ENCODE measurements around the gene MYL1.

The MYL1 gene

GRCh38 chr2:210315015-210315788 lies at the start of gene MYL1:
Gene MYL1 (minus strand): TSS chr2:210315174. CDS start chr2:210315042, 132 bp downstream.
- no peaks in the 10 kb centered on the region for H3K9me3 ChIP-seq (ENCODE audit: control insufficient read depth, insufficient read depth, low read length)
- H3K4me3 ChIP-seq (ENCODE audit: low read depth, low read length): no peak within 1 kb of the TSS
- no peaks in the 10 kb centered on the region for H3K4me1 ChIP-seq (ENCODE audit: control insufficient read depth, insufficient read depth, low read length)
- no peak within 1 kb of the TSS for H3K9ac ChIP-seq (ENCODE audit: low read depth, low read length)
- H3K36me3 ChIP-seq (ENCODE audit: control insufficient read depth, insufficient read depth, low read length): no peaks in the 10 kb centered on the region
- H3K27me3 ChIP-seq (ENCODE audit: control insufficient read depth, insufficient read depth, low read length): no peaks in the 10 kb centered on the region

GRCh38 chr2:210363876-210364275 lies 48.9 kb upstream of the MYL1 start:
- no peaks in the 10 kb centered on the region for H3K27me3 ChIP-seq (ENCODE audit: control insufficient read depth, insufficient read depth, low read length)

GRCh38 chr2:210363261-210363660 lies 48.3 kb upstream of the MYL1 start:
- H3K36me3 ChIP-seq (ENCODE audit: control insufficient read depth, insufficient read depth, low read length): no peaks in the 10 kb centered on the region
- H3K4me1 ChIP-seq (ENCODE audit: control insufficient read depth, insufficient read depth, low read length): no peaks in the 10 kb centered on the region
- no peaks in the 10 kb centered on the region for H3K9me3 ChIP-seq (ENCODE audit: control insufficient read depth, insufficient read depth, low read length)
- no peak overlapping the region for H3K4me3 ChIP-seq (ENCODE audit: low read depth, low read length)
- no peak overlapping the region for H3K9ac ChIP-seq (ENCODE audit: low read depth, low read length)
- no peaks in the 10 kb centered on the region for H3K27me3 ChIP-seq (ENCODE audit: control insufficient read depth, insufficient read depth, low read length)

More at GRCh38 chr2:210363876-210364275, 48.9 kb upstream of the MYL1 start:
- Histone ChIP-seq H3K4me3 (ENCODE audit: low read depth, low read length) (no peak overlapping the region), H3K9ac (ENCODE audit: low read depth, low read length) (no peak overlapping the region), H3K36me3 (ENCODE audit: control insufficient read depth, insufficient read depth, low read length) (no peaks in the 10 kb centered on the region), H3K4me1 (ENCODE audit: control insufficient read depth, insufficient read depth, low read length) (no peaks in the 10 kb centered on the region), H3K9me3 (ENCODE audit: control insufficient read depth, insufficient read depth, low read length) (no peaks in the 10 kb centered on the region)

GRCh38 chr2:210360412-210360811 lies 45.4 kb upstream of the MYL1 start:
- no peak overlapping the region for H3K4me3 ChIP-seq (ENCODE audit: low read depth, low read length)
- no peaks in the 10 kb centered on the region for H3K36me3 ChIP-seq (ENCODE audit: control insufficient read depth, insufficient read depth, low read length)
- no peaks in the 10 kb centered on the region for H3K9me3 ChIP-seq (ENCODE audit: control insufficient read depth, insufficient read depth, low read length)
- H3K4me1 ChIP-seq (ENCODE audit: control insufficient read depth, insufficient read depth, low read length): no peaks in the 10 kb centered on the region
- H3K9ac ChIP-seq (ENCODE audit: low read depth, low read length): no peak overlapping the region
- no peaks in the 10 kb centered on the region for H3K27me3 ChIP-seq (ENCODE audit: control insufficient read depth, insufficient read depth, low read length)

GRCh38 chr2:210356944-210357343 lies 42.0 kb upstream of the MYL1 start:
- Histone ChIP-seq H3K9ac (ENCODE audit: low read depth, low read length) (no peak overlapping the region), H3K27me3 (ENCODE audit: control insufficient read depth, insufficient read depth, low read length) (no peaks in the 10 kb centered on the region), H3K4me3 (ENCODE audit: low read depth, low read length) (no peak overlapping the region)

GRCh38 chr2:210337159-210337558 lies 22.2 kb upstream of the MYL1 start:
- no peaks in the 10 kb centered on the region for H3K27me3 ChIP-seq (ENCODE audit: control insufficient read depth, insufficient read depth, low read length)
- no peaks in the 10 kb centered on the region for H3K4me1 ChIP-seq (ENCODE audit: control insufficient read depth, insufficient read depth, low read length)
- no peaks in the 10 kb centered on the region for H3K36me3 ChIP-seq (ENCODE audit: control insufficient read depth, insufficient read depth, low read length)
- H3K4me3 ChIP-seq (ENCODE audit: low read depth, low read length): no peak overlapping the region
- no peaks in the 10 kb centered on the region for H3K9me3 ChIP-seq (ENCODE audit: control insufficient read depth, insufficient read depth, low read length)
- no peak overlapping the region for H3K9ac ChIP-seq (ENCODE audit: low read depth, low read length)

More at GRCh38 chr2:210356944-210357343, 42.0 kb upstream of the MYL1 start:
- Histone ChIP-seq H3K4me1 (ENCODE audit: control insufficient read depth, insufficient read depth, low read length) (no peaks in the 10 kb centered on the region), H3K9me3 (ENCODE audit: control insufficient read depth, insufficient read depth, low read length) (no peaks in the 10 kb centered on the region), H3K36me3 (ENCODE audit: control insufficient read depth, insufficient read depth, low read length) (no peaks in the 10 kb centered on the region)

GRCh38 chr2:210324906-210325305 lies 9.9 kb upstream of the MYL1 start:
- no peak overlapping the region for H3K9ac ChIP-seq (ENCODE audit: low read depth, low read length)
- H3K4me1 ChIP-seq (ENCODE audit: control insufficient read depth, insufficient read depth, low read length): no peaks in the 10 kb centered on the region
- no peak overlapping the region for H3K4me3 ChIP-seq (ENCODE audit: low read depth, low read length)
- no peaks in the 10 kb centered on the region for H3K36me3 ChIP-seq (ENCODE audit: control insufficient read depth, insufficient read depth, low read length)
- no peaks in the 10 kb centered on the region for H3K27me3 ChIP-seq (ENCODE audit: control insufficient read depth, insufficient read depth, low read length)
- no peaks in the 10 kb centered on the region for H3K9me3 ChIP-seq (ENCODE audit: control insufficient read depth, insufficient read depth, low read length)

- Histone ChIP-seq H3K9me3 (ENCODE audit: control insufficient read depth, insufficient read depth, low read length) (no peaks in the 10 kb centered on the region), H3K4me1 (ENCODE audit: control insufficient read depth, insufficient read depth, low read length) (no peaks in the 10 kb centered on the region), H3K36me3 (ENCODE audit: control insufficient read depth, insufficient read depth, low read length) (no peaks in the 10 kb centered on the region), H3K27me3 (ENCODE audit: control insufficient read depth, insufficient read depth, low read length) (no peaks in the 10 kb centered on the region), H3K9ac (ENCODE audit: low read depth, low read length) (no peak overlapping the region), H3K4me3 (ENCODE audit: low read depth, low read length) (no peak overlapping the region)
Observed at GRCh38 chr2:210324458-210324857, 9.5 kb upstream of the MYL1 start.

GRCh38 chr2:210323003-210323402 lies 8.0 kb upstream of the MYL1 start:
- no peak overlapping the region for H3K9ac ChIP-seq (ENCODE audit: low read depth, low read length)
- no peaks in the 10 kb centered on the region for H3K4me1 ChIP-seq (ENCODE audit: control insufficient read depth, insufficient read depth, low read length)
- H3K4me3 ChIP-seq (ENCODE audit: low read depth, low read length): no peak overlapping the region
- no peaks in the 10 kb centered on the region for H3K36me3 ChIP-seq (ENCODE audit: control insufficient read depth, insufficient read depth, low read length)
- H3K27me3 ChIP-seq (ENCODE audit: control insufficient read depth, insufficient read depth, low read length): no peaks in the 10 kb centered on the region
- H3K9me3 ChIP-seq (ENCODE audit: control insufficient read depth, insufficient read depth, low read length): no peaks in the 10 kb centered on the region

GRCh38 chr2:210318891-210319290 lies 3.9 kb upstream of the MYL1 start:
- no peaks in the 10 kb centered on the region for H3K36me3 ChIP-seq (ENCODE audit: control insufficient read depth, insufficient read depth, low read length)
- H3K27me3 ChIP-seq (ENCODE audit: control insufficient read depth, insufficient read depth, low read length): no peaks in the 10 kb centered on the region
- H3K9me3 ChIP-seq (ENCODE audit: control insufficient read depth, insufficient read depth, low read length): no peaks in the 10 kb centered on the region
- H3K9ac ChIP-seq (ENCODE audit: low read depth, low read length): no peak overlapping the region
- no peak overlapping the region for H3K4me3 ChIP-seq (ENCODE audit: low read depth, low read length)
- H3K4me1 ChIP-seq (ENCODE audit: control insufficient read depth, insufficient read depth, low read length): no peaks in the 10 kb centered on the region

- Histone ChIP-seq H3K4me1 (ENCODE audit: control insufficient read depth, insufficient read depth, low read length) (no peaks in the 10 kb centered on the region), H3K9me3 (ENCODE audit: control insufficient read depth, insufficient read depth, low read length) (no peaks in the 10 kb centered on the region), H3K9ac (ENCODE audit: low read depth, low read length) (no peak overlapping the region), H3K4me3 (ENCODE audit: low read depth, low read length) (no peak overlapping the region), H3K36me3 (ENCODE audit: control insufficient read depth, insufficient read depth, low read length) (no peaks in the 10 kb centered on the region), H3K27me3 (ENCODE audit: control insufficient read depth, insufficient read depth, low read length) (no peaks in the 10 kb centered on the region)
Observed at GRCh38 chr2:210318486-210318885, 3.5 kb upstream of the MYL1 start.

- Histone ChIP-seq H3K36me3 (ENCODE audit: control insufficient read depth, insufficient read depth, low read length) (no peaks in the 10 kb centered on the region), H3K9ac (ENCODE audit: low read depth, low read length) (no peak overlapping the region), H3K4me3 (ENCODE audit: low read depth, low read length) (no peak overlapping the region), H3K9me3 (ENCODE audit: control insufficient read depth, insufficient read depth, low read length) (no peaks in the 10 kb centered on the region), H3K27me3 (ENCODE audit: control insufficient read depth, insufficient read depth, low read length) (no peaks in the 10 kb centered on the region), H3K4me1 (ENCODE audit: control insufficient read depth, insufficient read depth, low read length) (no peaks in the 10 kb centered on the region)
Observed at GRCh38 chr2:210310550-210310949, 4.4 kb downstream of the MYL1 start.

All from iPS-15b (cell line).